ENCODE results near the gene ANO10.

DNA sequence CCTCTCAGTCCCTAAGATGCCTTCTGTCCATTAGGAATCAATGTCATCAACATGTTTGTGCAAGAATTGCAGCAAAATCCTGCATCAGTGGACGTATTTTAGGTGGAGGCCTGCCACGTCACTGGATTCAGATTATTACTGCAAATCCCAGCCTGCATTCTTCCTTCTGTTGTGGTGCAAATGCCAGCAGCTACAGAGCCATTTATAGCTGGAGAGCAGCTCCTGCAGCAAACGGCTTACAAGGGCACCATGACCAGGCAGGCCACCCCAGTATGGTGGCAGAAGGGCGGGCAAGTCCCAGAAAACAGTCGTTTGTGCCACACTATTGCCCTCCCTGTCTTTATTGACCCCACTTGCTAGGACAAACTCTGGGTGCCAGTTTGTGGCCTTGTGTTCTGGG lies 260.7 kb downstream of the ANO10 start:
- TF ChIP-seq POLR2A (IDR thresholded peaks at IDR 0.05) (no peak), POLR2AphosphoS5 (IDR thresholded peaks at IDR 0.05) (no peak)
- TF ChIP-seq, protein P1, sequence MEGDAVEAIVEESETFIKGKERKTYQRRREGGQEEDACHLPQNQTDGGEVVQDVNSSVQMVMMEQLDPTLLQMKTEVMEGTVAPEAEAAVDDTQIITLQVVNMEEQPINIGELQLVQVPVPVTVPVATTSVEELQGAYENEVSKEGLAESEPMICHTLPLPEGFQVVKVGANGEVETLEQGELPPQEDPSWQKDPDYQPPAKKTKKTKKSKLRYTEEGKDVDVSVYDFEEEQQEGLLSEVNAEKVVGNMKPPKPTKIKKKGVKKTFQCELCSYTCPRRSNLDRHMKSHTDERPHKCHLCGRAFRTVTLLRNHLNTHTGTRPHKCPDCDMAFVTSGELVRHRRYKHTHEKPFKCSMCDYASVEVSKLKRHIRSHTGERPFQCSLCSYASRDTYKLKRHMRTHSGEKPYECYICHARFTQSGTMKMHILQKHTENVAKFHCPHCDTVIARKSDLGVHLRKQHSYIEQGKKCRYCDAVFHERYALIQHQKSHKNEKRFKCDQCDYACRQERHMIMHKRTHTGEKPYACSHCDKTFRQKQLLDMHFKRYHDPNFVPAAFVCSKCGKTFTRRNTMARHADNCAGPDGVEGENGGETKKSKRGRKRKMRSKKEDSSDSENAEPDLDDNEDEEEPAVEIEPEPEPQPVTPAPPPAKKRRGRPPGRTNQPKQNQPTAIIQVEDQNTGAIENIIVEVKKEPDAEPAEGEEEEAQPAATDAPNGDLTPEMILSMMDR (IDR thresholded peaks at IDR 0.05): no peak
